ENCODE data around the gene GJC2.
A peak's percentile ranks its signal among the peaks of the same experiment; 100 is the strongest.

Gene GJC2

GRCh38 chr1:228114827-228115226 is 34.9 kb upstream of the GJC2 start:
- no peak for DNase-seq (ENCODE audit: low read depth in 3 of 3)

DNA sequence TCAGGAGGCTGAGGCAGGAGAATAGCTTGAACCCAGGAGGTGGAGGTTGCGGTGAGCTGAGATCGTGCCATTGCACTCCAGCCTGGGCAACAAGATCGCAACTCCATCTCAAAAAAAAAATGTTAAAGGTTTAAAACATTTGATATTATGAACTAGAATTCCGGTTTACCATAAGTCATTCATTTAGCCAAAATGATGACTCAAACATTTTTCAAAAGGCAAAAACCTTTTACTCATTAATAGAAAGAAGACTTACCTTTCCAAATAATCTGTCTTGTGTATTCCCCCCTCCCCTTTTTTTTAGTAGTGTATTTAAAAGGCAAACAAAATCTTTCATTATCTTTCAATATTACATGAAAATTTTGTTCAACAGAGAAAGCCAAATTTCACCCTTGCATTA is 32.4 kb upstream of the GJC2 start:
- no peak for DNase-seq (ENCODE audit: low read depth in 3 of 3)

DNA sequence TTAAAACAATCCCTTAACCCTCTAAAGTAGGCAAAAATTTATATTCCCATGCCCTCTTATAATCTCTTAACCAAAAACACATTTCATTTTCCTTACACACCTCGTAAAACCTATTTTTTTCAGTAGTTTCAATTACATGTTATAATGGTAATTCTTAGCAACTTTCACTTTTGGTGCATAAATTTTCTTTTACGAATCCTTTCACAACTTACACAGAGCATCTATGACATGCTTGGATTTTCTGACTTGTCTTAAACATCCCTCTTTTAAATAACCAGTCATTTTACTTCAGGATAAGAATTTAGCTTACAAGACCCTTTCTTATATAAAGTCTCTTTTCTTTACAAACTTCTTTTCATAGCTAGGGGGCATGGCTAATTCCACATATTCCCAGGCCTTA is 31.7 kb upstream of the GJC2 start:
- no peak for DNase-seq (ENCODE audit: low read depth in 3 of 3)

DNA sequence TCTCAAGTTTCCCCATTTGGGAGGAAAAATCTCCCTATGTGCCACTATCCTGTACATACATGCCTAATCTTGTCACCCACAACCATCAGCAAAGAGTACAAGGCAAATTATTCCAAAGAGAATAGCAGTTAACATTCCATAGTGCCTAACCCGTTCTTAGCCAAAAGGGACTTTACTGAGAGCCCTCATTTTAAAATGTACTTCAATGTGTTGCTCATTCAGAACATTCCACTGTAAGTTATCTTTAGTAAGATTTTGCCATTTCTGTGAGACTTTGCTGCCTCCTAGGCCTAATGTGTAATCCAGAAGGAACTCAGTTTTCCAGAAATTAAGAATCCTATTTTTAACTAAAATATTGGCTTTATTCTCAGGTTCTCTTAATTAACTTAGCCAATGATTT is 29.4 kb upstream of the GJC2 start:
- no peak for DNase-seq (ENCODE audit: low read depth in 3 of 3)

DNA sequence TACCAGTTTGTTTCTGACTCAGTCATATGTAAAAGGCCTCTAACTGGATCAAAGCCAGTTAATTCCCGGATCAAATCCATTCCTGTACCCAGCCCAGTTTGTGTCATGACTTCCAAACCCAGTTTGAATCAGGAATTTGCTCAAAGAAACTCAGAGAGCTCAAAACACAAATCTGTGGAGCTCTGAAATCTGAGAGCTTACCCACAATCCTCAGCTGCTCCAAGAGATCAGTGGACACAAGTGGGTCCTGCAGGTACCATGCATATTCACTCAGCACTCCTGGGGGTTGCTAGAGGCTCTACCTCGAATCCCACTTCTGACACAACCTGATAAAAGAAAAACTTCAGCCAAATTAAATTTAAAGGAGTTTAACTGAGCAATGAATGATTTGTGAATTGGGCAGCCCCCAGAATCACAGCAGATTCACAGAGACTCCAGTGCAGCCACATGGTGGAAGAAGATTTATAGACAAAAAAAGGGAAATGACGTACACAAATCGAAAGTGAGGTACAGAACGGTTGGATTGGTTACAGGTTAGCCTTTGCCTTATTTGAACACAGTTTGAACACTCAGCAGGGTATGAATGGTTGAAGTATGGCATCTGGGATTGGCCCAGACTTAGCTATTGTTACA is 28.8 kb upstream of the GJC2 start:
- no peak for DNase-seq (ENCODE audit: low read depth in 3 of 3)

- DNase-seq (ENCODE audit: low read depth in 3 of 3) = no peak
These were observed 26.7 kb upstream of the GJC2 start for GRCh38 chr1:228122921-228123441.

GRCh38 chr1:228123505-228123904 is 26.2 kb upstream of the GJC2 start:
- no peak for DNase-seq (ENCODE audit: low read depth in 3 of 3)

GRCh38 chr1:228125185-228125584 is 24.5 kb upstream of the GJC2 start:
- no peak for DNase-seq (ENCODE audit: low read depth in 3 of 3)

DNA sequence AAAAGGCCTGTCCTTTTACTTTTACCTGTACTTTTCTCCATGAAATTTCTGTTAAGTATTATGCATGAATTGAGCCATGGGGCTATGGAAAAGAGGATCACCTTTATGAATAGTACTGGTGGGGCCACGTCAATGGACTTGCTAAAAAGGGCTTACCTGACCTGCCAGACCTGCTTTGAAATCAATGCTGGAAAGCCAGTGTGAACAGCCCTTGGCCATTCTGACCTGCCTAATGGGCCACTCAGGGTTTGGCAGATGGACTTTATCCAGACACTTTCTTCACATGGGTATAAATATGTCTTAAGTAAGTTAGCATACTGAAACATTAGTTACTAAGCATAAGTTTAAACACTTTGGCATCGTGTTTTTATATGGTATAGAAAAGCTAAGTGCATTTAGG is 18.0 kb upstream of the GJC2 start:
- DNase-seq (ENCODE audit: low read depth in 3 of 3) = no peak

DNA sequence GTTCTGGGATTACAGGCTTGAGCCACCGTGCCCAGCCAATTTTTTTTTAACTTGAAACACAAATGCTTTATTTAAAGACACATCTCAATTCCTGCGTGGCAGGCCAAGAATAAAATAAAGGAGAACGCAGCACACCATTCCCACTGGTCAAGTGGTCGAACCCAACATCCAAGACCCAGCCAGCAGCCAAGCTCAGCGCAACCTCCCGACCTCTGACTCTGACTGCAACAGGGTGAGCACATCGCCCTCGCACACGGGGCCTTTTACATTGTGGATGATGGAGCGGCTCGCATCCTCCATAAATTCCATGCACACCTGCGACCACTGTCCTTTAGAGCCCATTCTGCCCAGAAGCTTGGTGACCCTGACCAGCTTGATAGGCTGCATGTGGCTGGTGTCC is 15.1 kb upstream of the GJC2 start:
- no peak for DNase-seq (ENCODE audit: low read depth in 3 of 3)

- DNase-seq (ENCODE audit: low read depth in 3 of 3) = no peak
These were observed 12.8 kb upstream of the GJC2 start for GRCh38 chr1:228136901-228137300.

- DNase-seq (ENCODE audit: low read depth in 3 of 3) = no peak
These were observed 10.3 kb upstream of the GJC2 start for GRCh38 chr1:228139406-228139930.

- peak; percentile 99 to 100 (median 100) for DNase-seq (ENCODE audit: low read depth in 3 of 3)
These were observed 9.6 kb upstream of the GJC2 start, which contains the start of gene GUK1 for GRCh38 chr1:228139931-228140723. TSS of gene GUK1 (plus strand) at chr1:228140279. CDS start at chr1:228140303, 24 bp downstream.

- no peak for DNase-seq (ENCODE audit: low read depth in 3 of 3)
These were observed 9.0 kb upstream of the GJC2 start for GRCh38 chr1:228140724-228141225.

- DNase-seq (ENCODE audit: low read depth in 3 of 3) = no peak
These were observed 8.3 kb upstream of the GJC2 start for GRCh38 chr1:228141226-228142044.

DNA sequence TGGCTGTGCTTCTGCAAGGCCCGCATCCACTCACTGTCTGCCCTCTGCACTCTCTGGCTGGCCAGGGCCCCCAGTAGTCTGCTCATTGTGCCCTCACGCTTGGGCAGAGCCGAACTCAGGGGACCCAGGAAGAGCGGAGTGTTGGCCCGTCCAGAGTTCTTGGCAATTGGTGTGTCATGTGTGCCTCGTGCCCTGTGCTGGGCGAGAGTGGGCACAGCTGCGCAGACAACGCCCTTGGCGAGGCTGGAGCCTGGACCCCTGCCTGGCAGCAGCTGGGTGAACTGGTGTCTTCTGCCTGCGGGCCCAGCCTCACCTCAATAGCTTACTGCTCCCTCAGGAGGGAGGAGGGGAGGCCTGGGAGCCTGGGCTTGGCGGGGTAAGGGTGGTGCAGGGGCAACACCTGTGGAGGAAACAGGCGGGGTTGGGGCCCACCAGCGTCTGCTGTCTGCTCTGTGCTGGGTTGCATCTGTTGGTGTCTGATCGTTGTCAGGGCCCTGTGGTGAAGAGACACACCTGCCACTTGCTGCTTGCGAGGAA is 7.5 kb upstream of the GJC2 start:
- no peak for DNase-seq (ENCODE audit: low read depth in 3 of 3)

GRCh38 chr1:228142701-228143136 is 7.0 kb upstream of the GJC2 start:
- no peak for DNase-seq (ENCODE audit: low read depth in 3 of 3)

DNA sequence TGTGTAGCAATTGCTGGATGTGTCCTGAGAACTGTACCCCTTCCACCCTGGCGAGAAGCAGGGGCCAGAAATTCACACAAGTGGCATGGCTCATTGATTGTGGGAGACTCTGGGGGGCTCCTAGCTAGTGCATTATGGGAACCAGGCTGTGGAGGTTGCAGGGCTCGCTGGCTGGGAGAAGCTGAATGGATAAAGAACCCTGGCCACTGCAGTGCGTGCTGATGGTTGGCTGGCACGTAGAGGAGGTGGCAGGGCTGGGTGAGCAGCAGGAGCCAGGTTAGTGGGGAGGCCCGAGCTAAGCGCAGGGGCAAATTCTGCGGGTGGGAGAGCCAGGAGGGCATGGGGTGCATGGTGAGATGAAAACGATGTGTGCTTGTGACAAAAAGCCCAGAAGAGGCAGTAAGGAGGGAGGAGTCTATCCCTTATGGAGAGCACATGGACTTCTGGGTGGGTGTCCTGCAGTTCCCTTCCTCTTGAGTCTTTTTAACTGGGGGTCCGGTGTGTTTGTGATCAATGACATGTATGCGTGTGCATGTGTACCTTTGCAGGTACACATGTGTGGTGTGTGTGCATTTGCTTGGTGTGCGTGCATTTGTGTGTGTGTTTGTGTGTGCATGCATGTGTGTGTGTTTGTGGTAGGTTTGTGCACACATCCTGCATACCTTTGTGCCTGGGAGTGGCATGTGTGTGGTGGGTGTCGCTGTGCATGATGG is 6.1 kb upstream of the GJC2 start:
- DNase-seq (ENCODE audit: low read depth in 3 of 3) = no peak

- DNase-seq (ENCODE audit: low read depth in 3 of 3) = no peak
These were observed 5.3 kb upstream of the GJC2 start for GRCh38 chr1:228144193-228144992.

DNA sequence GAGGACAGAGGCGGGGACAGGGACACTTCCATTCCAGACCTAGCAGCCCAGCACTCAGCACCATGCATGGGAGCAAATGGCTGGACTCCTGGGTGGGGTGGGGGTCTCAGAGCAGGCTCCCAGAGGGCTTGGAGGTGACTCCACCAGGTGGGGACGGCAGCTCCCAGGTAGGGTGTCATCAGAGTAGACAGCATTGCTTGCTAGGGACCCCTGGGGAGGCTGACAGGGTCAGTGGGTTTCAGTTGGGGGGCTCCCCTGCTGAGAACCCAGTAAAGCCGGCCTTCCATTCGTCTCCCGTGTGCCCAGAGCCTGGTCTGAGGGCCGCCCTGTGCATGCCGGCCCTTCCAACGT is 4.8 kb upstream of the GJC2 start:
- DNase-seq (ENCODE audit: low read depth in 3 of 3) = no peak

Measured in stimulated activated CD4-positive, alpha-beta T cell treated with anti-CD3 and anti-CD28 coated beads, TNF-alpha, amount 100 ng/mL, for 4 hours (primary cell).